ENCODE data around the gene CHRNG.

DNA sequence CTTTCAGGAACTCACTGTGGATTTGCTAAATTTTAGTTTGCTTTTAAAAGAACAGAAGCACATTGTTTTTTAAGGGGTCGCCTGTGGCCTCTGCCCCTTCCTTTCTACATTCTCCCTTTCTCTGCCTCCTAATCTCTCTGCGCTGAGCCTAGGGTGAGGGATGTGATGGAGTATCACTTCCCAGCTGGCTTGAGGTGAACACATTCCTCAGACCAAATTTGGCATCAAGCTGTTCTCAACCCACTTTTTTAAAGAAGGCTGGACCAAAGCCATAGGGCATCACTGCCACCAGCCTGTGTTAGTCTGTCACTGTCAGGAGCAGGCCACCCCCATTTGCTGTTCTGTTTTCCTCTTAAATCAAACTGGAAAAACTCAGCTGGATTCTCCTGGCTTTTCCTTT lies 38.3 kb downstream of the CHRNG start:
- TF ChIP-seq, protein P1, sequence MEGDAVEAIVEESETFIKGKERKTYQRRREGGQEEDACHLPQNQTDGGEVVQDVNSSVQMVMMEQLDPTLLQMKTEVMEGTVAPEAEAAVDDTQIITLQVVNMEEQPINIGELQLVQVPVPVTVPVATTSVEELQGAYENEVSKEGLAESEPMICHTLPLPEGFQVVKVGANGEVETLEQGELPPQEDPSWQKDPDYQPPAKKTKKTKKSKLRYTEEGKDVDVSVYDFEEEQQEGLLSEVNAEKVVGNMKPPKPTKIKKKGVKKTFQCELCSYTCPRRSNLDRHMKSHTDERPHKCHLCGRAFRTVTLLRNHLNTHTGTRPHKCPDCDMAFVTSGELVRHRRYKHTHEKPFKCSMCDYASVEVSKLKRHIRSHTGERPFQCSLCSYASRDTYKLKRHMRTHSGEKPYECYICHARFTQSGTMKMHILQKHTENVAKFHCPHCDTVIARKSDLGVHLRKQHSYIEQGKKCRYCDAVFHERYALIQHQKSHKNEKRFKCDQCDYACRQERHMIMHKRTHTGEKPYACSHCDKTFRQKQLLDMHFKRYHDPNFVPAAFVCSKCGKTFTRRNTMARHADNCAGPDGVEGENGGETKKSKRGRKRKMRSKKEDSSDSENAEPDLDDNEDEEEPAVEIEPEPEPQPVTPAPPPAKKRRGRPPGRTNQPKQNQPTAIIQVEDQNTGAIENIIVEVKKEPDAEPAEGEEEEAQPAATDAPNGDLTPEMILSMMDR (IDR thresholded peaks at IDR 0.05; ENCODE audit: borderline replicate concordance, extremely low read depth, low read length, poor library complexity, severe bottlenecking) = no peak
- TF ChIP-seq EZH2 (IDR thresholded peaks at IDR 0.05; ENCODE audit: borderline replicate concordance, low read depth, low read length, severe bottlenecking) = no peak
